Measurements from ENCODE around the gene SUPT3H. TPM values are rescaled to one million over a fixed set of nuclear protein-coding genes. Genes with fewer than 3 reads are reported as not detected.

Gene SUPT3H
- total and polyA plus RNA-seq, 12 donors, result 2.1 to 6.2 (median 3.5) TPM

- Histone ChIP-seq H3K4me3 (no peak overlapping the region), H3K4me1 (peaks cover 0 to 14% (median 0%) of the 10 kb centered on the region in 9 donors), H3K9me3 (no peaks in the 10 kb centered on the region), H3K27ac (no peak overlapping the region), H3K27me3 (peaks cover 0 to 10% (median 5%) of the 10 kb centered on the region in 7 donors), H3K36me3 (no peaks in the 10 kb centered on the region)
- DNase-seq, result no peak
- ATAC-seq, result no peak
- WGBS, 2 donors, result 71 to 75% methylated on average over 8 of the region's 8 CpGs
- TF ChIP-seq CTCF (IDR thresholded peaks at IDR 0.05), result no peak
- intact Hi-C loops (cut with DNase I), result loop anchor here in 1 of 10 donors (10.0 kb wide), 1 partner anchor 306 kb away; no protein-coding TSS in a partner anchor
Measured at GRCh38 chr6:44800784-44801592, 576.7 kb downstream of the SUPT3H start.

- peaks cover 0 to 10% (median 5%) of the 10 kb centered on the region in 7 donors for H3K27me3 ChIP-seq
- intact Hi-C loops (cut with DNase I), result loop anchor here in 1 of 10 donors (10.0 kb wide), 1 partner anchor 305 kb away; no protein-coding TSS in a partner anchor
- H3K27ac ChIP-seq, result no peak overlapping the region
- TF ChIP-seq CTCF (IDR thresholded peaks at IDR 0.05), result no peak
- H3K9me3 ChIP-seq, result no peaks in the 10 kb centered on the region
- ATAC-seq (peak in 4 of 8 donors; percentile 41 to 56 (median 54)), DNase-seq (no peak)
- H3K4me3 ChIP-seq, result peak overlapping the region in 2 of 10 donors; percentile 6 to 18
- H3K4me1 ChIP-seq, result peaks cover 0 to 14% (median 0%) of the 10 kb centered on the region in 9 donors
- 9 to 14% methylated on average over 8 of the region's 8 CpGs for WGBS, 2 donors
- H3K36me3 ChIP-seq, result no peaks in the 10 kb centered on the region
Measured at GRCh38 chr6:44800171-44800783, 577.5 kb downstream of the SUPT3H start.

- intact Hi-C loops (cut with DNase I), result no loop called here
- Histone ChIP-seq H3K27ac (no peak overlapping the region), H3K9me3 (no peaks in the 10 kb centered on the region), H3K27me3 (peaks cover 0 to 12% (median 5%) of the 10 kb centered on the region in 7 donors), H3K4me3 (no peak overlapping the region), H3K4me1 (peaks cover 0 to 14% (median 0%) of the 10 kb centered on the region in 9 donors), H3K36me3 (no peaks in the 10 kb centered on the region)
- DNase-seq (no peak), ATAC-seq (no peak)
- no peak for TF ChIP-seq CTCF (IDR thresholded peaks at IDR 0.05)
- WGBS, 2 donors, result 91 to 96% methylated on average over 3 of the region's 3 CpGs
Measured at GRCh38 chr6:44797746-44798145, 580.0 kb downstream of the SUPT3H start.

GRCh38 chr6:44795326-44795725 is 582.4 kb downstream of the SUPT3H start:
- no peaks in the 10 kb centered on the region for H3K36me3 ChIP-seq
- peaks cover 0 to 12% (median 4%) of the 10 kb centered on the region in 7 donors for H3K27me3 ChIP-seq
- no peak overlapping the region for H3K4me3 ChIP-seq
- peaks cover 0 to 11% (median 0%) of the 10 kb centered on the region in 9 donors for H3K4me1 ChIP-seq
- ATAC-seq (no peak), DNase-seq (no peak)
- WGBS, 2 donors, result 93 to 94% methylated on average over 7 of the region's 7 CpGs
- intact Hi-C loops (cut with DNase I), result no loop called here
- no peak for TF ChIP-seq CTCF (IDR thresholded peaks at IDR 0.05)
- no peaks in the 10 kb centered on the region for H3K9me3 ChIP-seq
- no peak overlapping the region for H3K27ac ChIP-seq

Measured in heart right ventricle (tissue), 16 donors.